Breast epithelium (tissue), 4 donors: ENCODE data around the gene PDHX. TPM values are rescaled to one million over a fixed set of nuclear protein-coding genes. Genes with fewer than 3 reads are reported as not detected.
A peak's percentile ranks its signal among the peaks of the same experiment; 100 is the strongest.

Experiments used
- DNase-seq, 2 donors: peaks; one replicate each; pipeline ENCODE4 v3.0.0-alpha.2; 2019; ENCODE audit warnings: low spot score in 2 of 2
- H3K27ac ChIP-seq, 2 donors: fragments of 200-600 bp; sonication (generic) in 1 of 2; one replicate each; pipeline ENCODE4 v1.5.1; 2016 to 2019; ENCODE audit warnings: mild to moderate bottlenecking in 1 of 2
- H3K27me3 ChIP-seq, 2 donors: fragments of 200-600 bp; sonication (generic) in 1 of 2; one replicate each; pipeline versions ENCODE4 v1.5.1 to v1.6.0; 2017 to 2019; ENCODE audit warnings: control low read depth in 1 of 2, mild to moderate bottlenecking in 1 of 2
- H3K36me3 ChIP-seq: fragments of 200-600 bp; one replicate; pipeline ENCODE4 v1.5.1; 2019
- H3K4me1 ChIP-seq, 2 donors: fragments of 200-600 bp; sonication (generic); one replicate each; pipeline ENCODE4 v1.5.1; 2016 to 2019; ENCODE audit warnings: control low read depth in 1 of 2
- H3K4me3 ChIP-seq, 3 donors: fragments of 200-600 bp; sonication (generic); 1 replicate in 2 of 3; 2 replicates in 1 of 3; pipeline ENCODE4 v1.5.1; 2016 to 2019; ENCODE audit warnings: mild to moderate bottlenecking in 3 of 3, moderate library complexity in 2 of 3
- H3K9me3 ChIP-seq, 2 donors: fragments of 200-600 bp; sonication (generic) in 1 of 2; one replicate each; pipeline ENCODE4 v1.5.1; 2016 to 2019; ENCODE audit warnings: control low read depth in 1 of 2
- POLR2A ChIP-seq: fragments of 450-650 bp; IDR thresholded peaks from one replicate; pipeline ENCODE4 v1.6.1; 2016; ENCODE audit warnings: antibody characterized with exemption, mild to moderate bottlenecking, moderate library complexity
- POLR2AphosphoS5 ChIP-seq, 3 donors: sonication (generic); formaldehyde crosslinking; IDR thresholded peaks; one replicate each; pipeline ENCODE4 v1.6.1; 2017; ENCODE audit warnings: antibody characterized with exemption in 3 of 3
- intact Hi-C: fragments of 100-400 bp; cut with DNase I; formaldehyde crosslinking; loops from one replicate; pipeline ENCODE4 v1.15.1; 2023; ENCODE audit warnings: low total_unique reads
- total RNA-seq, 3 donors: library from RNA; depleted of rRNA; stranded (reverse); fragments of >200 nt; gene quantifications; one replicate each; pipeline ENCODE4 v1.1.0, GENCODE V29; 2016
- TF ChIP-seq, protein P1 (sequence below), 3 donors: fragments of 450-650 bp; IDR thresholded peaks; one replicate each; pipeline ENCODE4 v1.5.1; 2016 to 2017; ENCODE audit warnings: antibody characterized with exemption in 3 of 3, mild to moderate bottlenecking in 3 of 3, moderate library complexity in 3 of 3

PDHX gene
- total RNA-seq, 3 donors from 2014 or later: 32.1 to 42.7 (median 41.6) TPM

GRCh38 chr11:34941688-34942087 is 25.3 kb downstream of the PDHX start:
- Histone ChIP-seq H3K9me3 (no peaks in the 10 kb centered on the region), H3K27ac (no peak overlapping the region), H3K4me1 (no peaks in the 10 kb centered on the region), H3K27me3 (no peaks in the 10 kb centered on the region), H3K36me3 (no peaks in the 10 kb centered on the region), H3K4me3 (no peak overlapping the region)
- intact Hi-C loops: no loop called here
- DNase-seq: no peak
- TF ChIP-seq POLR2A (no peak), POLR2AphosphoS5 (IDR thresholded peaks at IDR 0.05) (no peak)
- TF ChIP-seq, protein P1, sequence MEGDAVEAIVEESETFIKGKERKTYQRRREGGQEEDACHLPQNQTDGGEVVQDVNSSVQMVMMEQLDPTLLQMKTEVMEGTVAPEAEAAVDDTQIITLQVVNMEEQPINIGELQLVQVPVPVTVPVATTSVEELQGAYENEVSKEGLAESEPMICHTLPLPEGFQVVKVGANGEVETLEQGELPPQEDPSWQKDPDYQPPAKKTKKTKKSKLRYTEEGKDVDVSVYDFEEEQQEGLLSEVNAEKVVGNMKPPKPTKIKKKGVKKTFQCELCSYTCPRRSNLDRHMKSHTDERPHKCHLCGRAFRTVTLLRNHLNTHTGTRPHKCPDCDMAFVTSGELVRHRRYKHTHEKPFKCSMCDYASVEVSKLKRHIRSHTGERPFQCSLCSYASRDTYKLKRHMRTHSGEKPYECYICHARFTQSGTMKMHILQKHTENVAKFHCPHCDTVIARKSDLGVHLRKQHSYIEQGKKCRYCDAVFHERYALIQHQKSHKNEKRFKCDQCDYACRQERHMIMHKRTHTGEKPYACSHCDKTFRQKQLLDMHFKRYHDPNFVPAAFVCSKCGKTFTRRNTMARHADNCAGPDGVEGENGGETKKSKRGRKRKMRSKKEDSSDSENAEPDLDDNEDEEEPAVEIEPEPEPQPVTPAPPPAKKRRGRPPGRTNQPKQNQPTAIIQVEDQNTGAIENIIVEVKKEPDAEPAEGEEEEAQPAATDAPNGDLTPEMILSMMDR (IDR thresholded peaks at IDR 0.05): no peak

DNA sequence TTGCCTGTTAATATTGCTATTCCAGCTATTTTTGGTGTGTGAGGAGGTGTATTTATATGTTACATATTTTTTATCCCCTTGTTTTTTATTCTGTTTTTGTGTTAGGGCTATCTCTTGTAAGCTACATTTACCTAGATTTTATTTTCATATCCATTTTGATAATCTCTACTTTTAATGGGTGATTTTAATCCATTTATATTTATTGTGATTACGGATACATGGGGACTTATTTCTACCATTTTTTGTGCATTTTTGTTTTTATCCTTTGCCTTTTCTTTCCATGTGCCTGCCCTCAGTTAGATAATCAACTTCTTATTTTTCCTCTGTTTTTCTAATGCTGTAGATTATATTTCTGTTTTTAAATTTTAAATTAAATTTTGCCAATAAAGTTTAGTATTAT is 28.3 kb downstream of the PDHX start:
- no peaks in the 10 kb centered on the region for H3K36me3 ChIP-seq
- no peaks in the 10 kb centered on the region for H3K9me3 ChIP-seq
- H3K4me1 ChIP-seq: no peaks in the 10 kb centered on the region
- no peaks in the 10 kb centered on the region for H3K27me3 ChIP-seq
- no peak overlapping the region for H3K4me3 ChIP-seq
- H3K27ac ChIP-seq: no peak overlapping the region
- TF ChIP-seq POLR2A (no peak), POLR2AphosphoS5 (IDR thresholded peaks at IDR 0.05) (no peak)
- TF ChIP-seq, protein P1 (IDR thresholded peaks at IDR 0.05): no peak
- intact Hi-C loops: no loop called here
- no peak for DNase-seq

DNA sequence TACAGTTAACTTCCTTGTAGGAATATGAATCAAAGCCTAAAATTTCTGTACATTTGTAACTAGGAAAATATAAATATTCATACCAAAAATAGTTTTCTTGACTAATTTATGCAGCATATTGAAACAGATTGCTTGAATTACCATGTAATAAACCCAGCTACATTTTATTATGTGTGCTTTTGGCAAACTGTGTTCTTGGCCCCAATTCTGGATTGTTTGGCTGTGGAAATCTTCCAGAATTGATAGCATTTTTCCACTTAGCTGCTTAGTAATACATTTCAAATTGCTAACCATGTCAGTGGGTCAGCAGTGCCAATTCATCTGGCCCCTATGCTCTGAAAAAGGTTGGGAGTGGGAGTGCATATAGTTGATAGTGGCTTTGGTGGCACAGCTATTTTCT is 32.3 kb downstream of the PDHX start:
- H3K27me3 ChIP-seq: no peaks in the 10 kb centered on the region
- peak overlapping the region in 1 of 2 donors; percentile 19 for H3K27ac ChIP-seq
- DNase-seq: no peak
- no peaks in the 10 kb centered on the region for H3K36me3 ChIP-seq
- H3K4me3 ChIP-seq: no peak overlapping the region
- intact Hi-C loops: no loop called here
- no peaks in the 10 kb centered on the region for H3K4me1 ChIP-seq
- TF ChIP-seq POLR2A: no peak
- TF ChIP-seq, protein P1 (IDR thresholded peaks at IDR 0.05): no peak
- TF ChIP-seq POLR2AphosphoS5 (IDR thresholded peaks at IDR 0.05): peak in 1 of 3 donors; percentile 20
- no peaks in the 10 kb centered on the region for H3K9me3 ChIP-seq

- H3K9me3 ChIP-seq: no peaks in the 10 kb centered on the region
- no peaks in the 10 kb centered on the region for H3K4me1 ChIP-seq
- H3K27me3 ChIP-seq: no peaks in the 10 kb centered on the region
- H3K27ac ChIP-seq: no peak overlapping the region
- no peak overlapping the region for H3K4me3 ChIP-seq
- TF ChIP-seq POLR2AphosphoS5 (IDR thresholded peaks at IDR 0.05) (no peak), POLR2A (no peak)
- TF ChIP-seq, protein P1 (IDR thresholded peaks at IDR 0.05): no peak
- intact Hi-C loops: no loop called here
- DNase-seq: no peak
- no peaks in the 10 kb centered on the region for H3K36me3 ChIP-seq
These were observed 37.5 kb downstream of the PDHX start for GRCh38 chr11:34953955-34954354.

GRCh38 chr11:34957206-34957605 is 40.8 kb downstream of the PDHX start:
- Histone ChIP-seq H3K4me1 (no peaks in the 10 kb centered on the region), H3K36me3 (no peaks in the 10 kb centered on the region), H3K27ac (no peak overlapping the region), H3K27me3 (no peaks in the 10 kb centered on the region), H3K4me3 (no peak overlapping the region), H3K9me3 (no peaks in the 10 kb centered on the region)
- TF ChIP-seq POLR2AphosphoS5 (IDR thresholded peaks at IDR 0.05): no peak
- no peak for TF ChIP-seq POLR2A
- TF ChIP-seq, protein P1 (IDR thresholded peaks at IDR 0.05): no peak
- DNase-seq: no peak
- intact Hi-C loops: no loop called here
